H1 (cell line): ENCODE measurements around the gene NBPF1. TPM values are rescaled to one million over a fixed set of nuclear protein-coding genes. Genes with fewer than 3 reads are reported as not detected.

Experiments
- CTCF ChIA-PET: fragments of 300-600 bp; sonication (Branson Sonifier 250); formaldehyde crosslinking; loops from one replicate; lab custom pipeline; 2021; ENCODE audit not compliant: partially characterized antibody; lab: Charles Lee
- POLR2A ChIA-PET: fragments of 300-600 bp; sonication (Branson Sonifier 250); formaldehyde crosslinking; loops from one replicate; lab custom pipeline; 2021; ENCODE audit warnings: inconsistent platforms; ENCODE audit not compliant: partially characterized antibody; lab: Charles Lee
- DNase-seq, 2 experiments: peaks; one replicate each; pipeline versions ENCODE4 v3.0.0 to v3.0.0-alpha.2; 2010 to 2022; ENCODE audit warnings: low spot score in 2 of 2, low read depth in 1 of 2, mixed read lengths in 1 of 2
- FAIRE-seq: peaks from 2 replicates; lab custom pipeline; 2011; peaks lifted over from hg19 to GRCh38; lab: Jason Lieb, UNC
- H2AFZ ChIP-seq: 2 replicates; pipeline ENCODE4 v1.8.1; 2012; ENCODE audit warnings: low read length, inconsistent platforms
- H2AK5ac ChIP-seq: 2 replicates; pipeline ENCODE4 v1.6.1; 2013; ENCODE audit warnings: low read depth, low read length
- H2BK120ac ChIP-seq: replicated peaks from 2 replicates; pipeline ENCODE3; 2013; ENCODE audit warnings: low read depth, low read length, inconsistent platforms
- H2BK12ac ChIP-seq: 2 replicates; pipeline ENCODE4 v1.6.1; 2013; ENCODE audit warnings: low read depth, low read length
- H2BK15ac ChIP-seq: 2 replicates; pipeline ENCODE4 v1.6.1; 2013; ENCODE audit warnings: low read length
- H2BK20ac ChIP-seq: 2 replicates; pipeline ENCODE4 v1.6.1; 2013; ENCODE audit warnings: low read length
- H2BK5ac ChIP-seq: 2 replicates; pipeline ENCODE4 v1.6.1; 2013; ENCODE audit warnings: low read depth, low read length
- H3K14ac ChIP-seq: 2 replicates; pipeline ENCODE4 v1.6.1; 2013; ENCODE audit warnings: inconsistent platforms; ENCODE audit not compliant: insufficient read length
- H3K18ac ChIP-seq: 2 replicates; pipeline ENCODE4 v1.6.1; 2013; ENCODE audit warnings: low read length; ENCODE audit errors: extremely low read depth
- H3K23ac ChIP-seq: 2 replicates; pipeline ENCODE4 v1.6.1; 2013; ENCODE audit warnings: inconsistent platforms; ENCODE audit not compliant: insufficient read length
- H3K23me2 ChIP-seq: 2 replicates; pipeline ENCODE4 v1.6.1; 2013; ENCODE audit warnings: low read depth, low read length
- H3K27ac ChIP-seq: 2 replicates; pipeline ENCODE4 v1.6.1; 2011; ENCODE audit warnings: low read depth, low read length, inconsistent platforms
- H3K27me3 ChIP-seq, 4 experiments: replicated peaks in 1 of 4; 1 replicate in 1 of 4; 2 replicates in 3 of 4; pipeline versions ENCODE4 v1.6.1 to v1.8.1; 2011 to 2013; ENCODE audit warnings: low read length in 3 of 4, mild to moderate bottlenecking in 3 of 4, inconsistent platforms in 2 of 4, mixed read lengths in 2 of 4, moderate library complexity in 1 of 4; ENCODE audit not compliant: control insufficient read depth in 3 of 4, insufficient read depth in 3 of 4; ENCODE audit errors: extremely low read depth in 1 of 4
- H3K36me3 ChIP-seq, 4 experiments: 2 replicates each; pipeline versions ENCODE4 v1.6.1 to v1.8.1; 2011 to 2013; ENCODE audit warnings: mild to moderate bottlenecking in 4 of 4, low read length in 3 of 4, moderate library complexity in 2 of 4, control low read depth in 1 of 4, inconsistent platforms in 1 of 4; ENCODE audit not compliant: insufficient read depth in 4 of 4, control insufficient read depth in 2 of 4
- H3K4ac ChIP-seq: replicated peaks from 2 replicates; pipeline ENCODE3; 2013; ENCODE audit warnings: low read length, low read depth, mixed read lengths, inconsistent platforms; ENCODE audit not compliant: insufficient read length
- H3K4me1 ChIP-seq, 4 experiments: replicated peaks in 1 of 4; 1 replicate in 1 of 4; 2 replicates in 3 of 4; pipeline versions ENCODE4 v1.6.1 to v1.8.1; 2011 to 2013; ENCODE audit warnings: low read length in 3 of 4, inconsistent platforms in 2 of 4, mixed read lengths in 1 of 4; ENCODE audit not compliant: insufficient read depth in 4 of 4, control insufficient read depth in 3 of 4
- H3K4me2 ChIP-seq, 2 experiments: 2 replicates each; pipeline versions ENCODE4 v1.6.1 to v1.8.1; 2011 to 2013; ENCODE audit warnings: low read depth in 2 of 2, low read length in 2 of 2, control low read depth in 1 of 2, inconsistent platforms in 1 of 2, mild to moderate bottlenecking in 1 of 2; ENCODE audit not compliant: insufficient read depth in 1 of 2
- H3K4me3 ChIP-seq, 4 experiments: fragments of 200-600, 300-600 bp in 1 of 4; sonication (generic), shearing (Covaris generic), sonication (Bioruptor Twin) in 1 of 4; 2 replicates each; pipeline versions ENCODE4 v1.5.1 to v1.8.1; 2011 to 2016; ENCODE audit warnings: low read length in 4 of 4, low read depth in 3 of 4, control low read depth in 2 of 4, inconsistent platforms in 2 of 4, mild to moderate bottlenecking in 2 of 4, mixed read lengths in 1 of 4, moderate library complexity in 1 of 4; ENCODE audit not compliant: insufficient read depth in 2 of 4; ENCODE audit errors: extremely low read depth in 1 of 4
- H3K56ac ChIP-seq: replicated peaks from 2 replicates; pipeline ENCODE3; 2013; ENCODE audit warnings: low read depth, mild to moderate bottlenecking, mixed read lengths, low read length, inconsistent platforms; ENCODE audit not compliant: insufficient read length
- H3K79me1 ChIP-seq: 2 replicates; pipeline ENCODE4 v1.6.1; 2013; ENCODE audit warnings: low read depth, low read length, control low read depth
- H3K79me2 ChIP-seq, 2 experiments: 2 replicates each; pipeline versions ENCODE4 v1.6.1 to v1.8.1; 2012 to 2013; ENCODE audit warnings: low read length in 2 of 2, mild to moderate bottlenecking in 2 of 2, inconsistent platforms in 1 of 2; ENCODE audit not compliant: insufficient read depth in 2 of 2, control insufficient read depth in 1 of 2
- H3K9ac ChIP-seq, 4 experiments: replicated peaks in 1 of 4; 1 replicate in 1 of 4; 2 replicates in 3 of 4; pipeline versions ENCODE4 v1.6.1 to v1.8.1; 2011 to 2013; ENCODE audit warnings: low read depth in 3 of 4, low read length in 3 of 4, control low read depth in 2 of 4, mild to moderate bottlenecking in 2 of 4, moderate library complexity in 2 of 4, inconsistent platforms in 1 of 4; ENCODE audit errors: extremely low read depth in 1 of 4
- H3K9me3 ChIP-seq, 2 experiments: 2 replicates each; pipeline versions ENCODE4 v1.6.1 to v1.8.1; 2012 to 2013; ENCODE audit warnings: mild to moderate bottlenecking in 2 of 2, moderate library complexity in 2 of 2, control low read depth in 1 of 2, inconsistent platforms in 1 of 2, low read depth in 1 of 2, low read length in 1 of 2, mixed read lengths in 1 of 2; ENCODE audit not compliant: insufficient read depth in 2 of 2
- H4K20me1 ChIP-seq, 2 experiments: replicated peaks in 1 of 2; 2 replicates each; pipeline versions ENCODE3 to v1.8.1; 2011 to 2013; ENCODE audit warnings: inconsistent platforms in 2 of 2, low read length in 2 of 2, mild to moderate bottlenecking in 1 of 2; ENCODE audit not compliant: insufficient read depth in 2 of 2, control insufficient read depth in 1 of 2
- H4K5ac ChIP-seq: 2 replicates; pipeline ENCODE4 v1.6.1; 2013; ENCODE audit warnings: low read length, low read depth, mixed read lengths, inconsistent platforms; ENCODE audit not compliant: insufficient read length
- H4K8ac ChIP-seq: 2 replicates; pipeline ENCODE4 v1.8.0; 2013; ENCODE audit warnings: mild to moderate bottlenecking, moderate library complexity, low read length, inconsistent platforms; ENCODE audit not compliant: insufficient read depth; ENCODE audit errors: extremely low read depth
- H4K91ac ChIP-seq: replicated peaks from 2 replicates; pipeline ENCODE3; 2013; ENCODE audit warnings: low read length, mixed read lengths, inconsistent platforms; ENCODE audit not compliant: insufficient read length
- ATF2 ChIP-seq: IDR thresholded peaks from 2 replicates; pipeline ENCODE4 v1.6.1; 2012; ENCODE audit warnings: low read length, inconsistent platforms
- ATF3 ChIP-seq: IDR thresholded peaks from 2 replicates; pipeline ENCODE4 v1.6.1; 2011; ENCODE audit warnings: low read depth, mild to moderate bottlenecking, low read length; ENCODE audit not compliant: insufficient read depth
- FOSL1 ChIP-seq: IDR thresholded peaks from 2 replicates; pipeline ENCODE4 v1.6.1; 2011; ENCODE audit warnings: mild to moderate bottlenecking, low read depth, low read length, moderate library complexity; ENCODE audit not compliant: insufficient read depth
- MAFK ChIP-seq: IDR thresholded peaks from 2 replicates; pipeline ENCODE4 v1.6.1; 2012; ENCODE audit warnings: low read depth, mild to moderate bottlenecking, improper control_type of control experiment, low read length
- POLR2AphosphoS5 ChIP-seq: IDR thresholded peaks from 2 replicates; pipeline ENCODE4 v1.6.1; 2011; ENCODE audit warnings: low read depth, low read length
- RBBP5 ChIP-seq: IDR thresholded peaks from 2 replicates; pipeline ENCODE4 v1.7.1; 2012; ENCODE audit warnings: low read depth, mild to moderate bottlenecking, inconsistent platforms, low read length, moderate library complexity, borderline replicate concordance
- YY1 ChIP-seq: IDR thresholded peaks from 2 replicates; pipeline ENCODE4 v1.6.1; 2011; ENCODE audit warnings: low read depth, mild to moderate bottlenecking, low read length
- WGBS, 2 experiments: shearing (Covaris generic) in 1 of 2; methylation state at CpG; one replicate each; pipeline versions ENCODE4 v1.1.6 to v1.1.7; 2013 to 2015; ENCODE audit warnings: low lambda C conversion rate in 2 of 2, mixed read lengths in 2 of 2, inconsistent platforms in 1 of 2, low coverage in 1 of 2, missing lambda C conversion rate in 1 of 2; ENCODE audit not compliant: insufficient replicate concordance in 2 of 2, insufficient coverage in 1 of 2, insufficient read length in 1 of 2; ENCODE audit errors: extremely low coverage in 1 of 2, missing lambda C conversion rate in 1 of 2; 5-methylcytosine and 5-hydroxymethylcytosine counted together
- polyA plus RNA-seq, 7 experiments: library from polyadenylated mRNA; depleted of rRNA in 3 of 7; stranded (reverse) in 5 of 7; unstranded in 2 of 7; fragments of >200 nt in 5 of 7; fragments of 200-250 nt in 2 of 7; gene quantifications; 1 replicate in 5 of 7; 2 replicates in 1 of 7; 4 replicates in 1 of 7; pipeline versions ENCODE4 v1.2.1 to v1.2.3, GENCODE V29; 2011 to 2013; ENCODE audit warnings: missing spikeins in 2 of 7, mixed read lengths in 2 of 7
- total RNA-seq: library from RNA; stranded (reverse); fragmentation: NEBNext Ultra II Directional; extraction: Animal tissue kit (Norgen Biotek cat#: 25700); gene quantifications from 2 replicates; pipeline ENCODE4 v1.2.1, GENCODE V29; 2021

The NBPF1 gene
- total and polyA plus RNA-seq, 2 of the 8 experiments (the other 6 are each of a cell fraction or from before 2014, with no cell fraction given), result 9.6 to 19.3 TPM

DNA sequence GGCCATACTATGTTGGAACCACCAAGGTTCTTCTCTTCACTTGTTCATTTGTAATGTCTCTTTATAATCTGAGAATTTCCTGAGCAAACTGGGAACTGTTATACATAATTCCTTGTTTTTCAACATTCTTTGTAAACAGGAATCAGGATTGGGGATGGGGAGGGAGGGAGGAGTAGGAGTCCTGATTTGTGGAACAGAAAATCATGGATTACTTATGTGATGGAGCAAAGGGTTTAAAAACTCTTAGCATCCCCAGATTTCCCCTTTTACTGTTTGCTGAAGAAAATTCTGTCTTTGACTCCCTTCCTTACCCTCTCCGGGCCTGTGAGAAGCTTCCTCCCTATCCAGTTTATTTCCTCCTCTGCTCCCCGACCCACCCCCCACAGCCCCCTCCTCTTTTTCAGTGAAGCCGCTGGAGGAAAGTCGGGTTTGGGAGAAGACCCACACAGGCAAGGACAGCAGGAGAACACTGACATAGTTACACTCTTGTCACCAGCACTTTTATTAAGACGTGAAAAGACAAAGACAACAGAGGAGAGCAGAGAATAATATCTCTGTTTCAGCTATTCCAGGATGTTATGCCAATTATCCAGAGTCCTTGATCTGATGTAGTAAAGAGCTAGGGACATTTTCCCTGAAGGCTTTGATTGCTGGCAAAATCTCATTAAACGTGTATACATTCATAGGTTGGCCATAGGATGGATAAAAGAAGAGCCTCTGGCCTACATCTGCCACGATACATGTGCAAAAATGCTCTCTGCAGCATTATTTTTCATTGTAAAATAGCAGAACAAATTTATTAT is 4.6 kb upstream of the NBPF1 start:
- H3K79me2 ChIP-seq, result no peaks in the 10 kb centered on the region
- no peak overlapping the region for H2BK12ac ChIP-seq
- FAIRE-seq, result no peak
- no peak overlapping the region for H3K14ac ChIP-seq
- DNase-seq, result peak in 1 of 2 experiments; percentile 35
- H2BK20ac ChIP-seq, result no peak overlapping the region
- H3K27ac ChIP-seq, result no peak overlapping the region
- ChIA-PET CTCF (interaction anchor here (0.8 to 20.3 kb wide), 8 partner anchors 9 to 349 kb away, joined by 3 to 611 read pairs (median 12); no protein-coding TSS in a partner anchor), POLR2A (interaction anchor here (1.4 to 2.7 kb wide), 2 partner anchors 9 to 334 kb away, joined by 8 to 12 read pairs; no protein-coding TSS in a partner anchor)
- H4K91ac ChIP-seq, result no peak overlapping the region
- H3K79me1 ChIP-seq, result no peaks in the 10 kb centered on the region
- H3K4me3 ChIP-seq, result no peak overlapping the region
- peaks cover 0 to 3% (median 1%) of the 10 kb centered on the region in 4 experiments; a peak in 3 of 7 replicates for H3K4me1 ChIP-seq
- no peak overlapping the region for H3K9ac ChIP-seq
- H2BK5ac ChIP-seq, result no peak overlapping the region
- no peak overlapping the region for H3K4ac ChIP-seq
- no peak overlapping the region for H3K4me2 ChIP-seq
- H2AK5ac ChIP-seq, result no peak overlapping the region
- peaks cover 6 to 17% (median 14%) of the 10 kb centered on the region in 4 experiments for H3K27me3 ChIP-seq
- no peak overlapping the region for H3K23ac ChIP-seq
- H4K20me1 ChIP-seq, result no peaks in the 10 kb centered on the region
- no peaks in the 10 kb centered on the region for H3K9me3 ChIP-seq
- H2AFZ ChIP-seq, result no peak overlapping the region
- 84% methylated on average over 7 of the region's 7 CpGs; no CpG with 5 or more reads in 1 of the 2 experiments for WGBS, 2 experiments
- no peak overlapping the region for H4K5ac ChIP-seq
- H2BK15ac ChIP-seq, result no peak overlapping the region
- no peak overlapping the region for H3K18ac ChIP-seq
- 0 out of 8 replicates have a peak, but pooled peaks cover 0 to under 1% (median 0%) of the 10 kb centered on the region in 4 experiments for H3K36me3 ChIP-seq
- H3K23me2 ChIP-seq, result peaks cover 6% of the 10 kb centered on the region; the same call in 1 of the 2 replicates
- no peak overlapping the region for H3K56ac ChIP-seq
- no peak overlapping the region for H4K8ac ChIP-seq
- no peak overlapping the region for H2BK120ac ChIP-seq
- TF ChIP-seq FOSL1 (no peak), MAFK (no peak), ATF3 (no peak), RBBP5 (no peak), ATF2 (no peak), YY1 (no peak), POLR2AphosphoS5 (no peak)
